ENCODE measurements around the gene GBF1. TPM values are rescaled to one million over a fixed set of nuclear protein-coding genes. Genes with fewer than 3 reads are reported as not detected.

The GBF1 gene
- total RNA-seq, 2 experiments from 2014 or later = 33.1 to 37.5 TPM

GRCh38 chr10:102405108-102405571 is 159.8 kb downstream of the GBF1 start:
- Mint-ChIP-seq H3K4me1 (peaks cover 23% of the 10 kb centered on the region), H3K4me3 (peak overlapping the region; percentile 28), H3K27me3 (peaks cover 9% of the 10 kb centered on the region), H3K27ac (no peak overlapping the region), H3K36me3 (ENCODE audit: low read depth) (peaks cover 17% of the 10 kb centered on the region), H3K9me3 (ENCODE audit: low read depth) (no peaks in the 10 kb centered on the region)
- intact Hi-C loops (cut with DNase I, micrococcal nuclease) = no loop called here
- no peak for ATAC-seq
- ChIA-PET CTCF (interaction anchor here (0.6 to 4.6 kb wide), 3 partner anchors 11 to 175 kb away, joined by 3 to 18 read pairs (median 8); partner anchors contain the start of gene NFKB2), POLR2A (interaction anchor here (0.6 to 0.7 kb wide), 2 partner anchors 12 to 31 kb away, joined by 3 to 4 read pairs; no protein-coding TSS in a partner anchor)
- DNase-seq = peak; percentile 31

- POLR2A ChIA-PET = interaction anchor here (0.6 to 0.7 kb wide), 2 partner anchors 12 to 31 kb away, joined by 3 to 4 read pairs; no protein-coding TSS in a partner anchor
- Mint-ChIP-seq H3K27ac (peak overlapping the region; percentile 24), H3K4me1 (peaks cover 19% of the 10 kb centered on the region), H3K27me3 (peaks cover 9% of the 10 kb centered on the region), H3K36me3 (ENCODE audit: low read depth) (peaks cover 12% of the 10 kb centered on the region), H3K4me3 (peak overlapping the region; percentile 28), H3K9me3 (ENCODE audit: low read depth) (no peaks in the 10 kb centered on the region)
- CTCF ChIA-PET = interaction anchor here (0.6 to 4.6 kb wide), 5 partner anchors 8 to 176 kb away, joined by 3 to 18 read pairs (median 8); partner anchors contain the start of gene NFKB2
- ATAC-seq (no peak), DNase-seq (peak; percentile 42)
- intact Hi-C loops (cut with DNase I, micrococcal nuclease) = no loop called here
Measured at GRCh38 chr10:102405632-102406031, 160.3 kb downstream of the GBF1 start.

- H3K27me3 Mint-ChIP-seq = peaks cover 14% of the 10 kb centered on the region
- peaks cover 27% of the 10 kb centered on the region for H3K4me1 Mint-ChIP-seq
- ATAC-seq (no peak), DNase-seq (no peak)
- no peak overlapping the region for H3K27ac Mint-ChIP-seq
- ChIA-PET POLR2A (interaction anchor here (1.1 to 1.7 kb wide), 2 partner anchors 10 to 14 kb away, joined by 3 to 6 read pairs; partner anchors contain the start of gene FBXL15), CTCF (interaction anchor here (0.9 to 3.1 kb wide), 5 partner anchors 9 to 237 kb away, joined by 3 to 16 read pairs (median 3); partner anchors contain the start of gene FBXL15)
- peaks cover 4% of the 10 kb centered on the region for H3K36me3 Mint-ChIP-seq (ENCODE audit: low read depth)
- no peak overlapping the region for H3K4me3 Mint-ChIP-seq
- intact Hi-C loops (cut with DNase I, micrococcal nuclease) = no loop called here
- H3K9me3 Mint-ChIP-seq (ENCODE audit: low read depth) = no peaks in the 10 kb centered on the region
Measured at GRCh38 chr10:102406815-102407214, 161.5 kb downstream of the GBF1 start.

DNA sequence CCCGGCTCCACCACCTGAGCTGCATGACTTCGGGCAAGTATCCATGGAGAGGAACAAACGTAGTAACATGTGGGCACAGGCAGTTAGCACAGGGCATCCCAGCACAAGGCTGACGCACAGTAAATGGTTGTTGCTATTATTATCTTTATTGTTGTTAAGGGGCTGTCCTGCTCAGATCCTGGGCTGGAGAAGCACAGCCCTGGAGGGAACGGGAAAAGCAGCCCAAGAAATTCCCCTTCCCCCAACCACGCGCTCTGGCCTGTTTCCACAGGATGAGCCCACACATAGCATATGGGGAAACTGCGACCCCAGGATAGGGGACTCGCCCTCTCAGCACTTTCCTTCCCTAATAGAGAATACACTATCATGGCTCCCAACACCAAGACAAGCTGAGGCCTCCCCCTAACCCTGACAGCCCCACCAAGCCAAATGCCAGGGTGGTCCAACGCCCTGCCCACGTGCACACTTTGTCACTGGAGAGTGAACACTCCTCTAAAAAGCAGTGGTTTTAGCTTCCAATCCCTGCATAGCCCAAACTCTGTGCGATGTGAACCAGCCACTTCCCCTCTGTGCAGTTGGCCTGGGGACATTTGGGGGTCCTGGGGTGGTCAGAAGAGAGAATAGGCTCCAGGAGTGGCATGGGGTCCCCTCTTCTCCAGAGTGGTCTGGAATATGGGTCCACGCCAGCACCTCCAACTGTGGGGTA is 162.2 kb downstream of the GBF1 start:
- H3K9me3 Mint-ChIP-seq (ENCODE audit: low read depth) = no peaks in the 10 kb centered on the region
- ChIA-PET POLR2A (interaction anchor here (0.6 to 1.7 kb wide), 3 partner anchors 10 to 40 kb away, joined by 3 to 6 read pairs (median 3); partner anchors contain the start of gene NFKB2), CTCF (interaction anchor here (1.1 to 3.1 kb wide), 3 partner anchors 10 to 45 kb away, joined by 3 to 16 read pairs (median 6); partner anchors contain the start of gene FBXL15)
- ATAC-seq (no peak), DNase-seq (no peak)
- intact Hi-C loops (cut with DNase I, micrococcal nuclease) = loop anchor here in 1 of 2 experiments (2.0 kb wide), 1 partner anchor 13 kb away; the partner anchor contains the start of gene NFKB2
- no peak overlapping the region for H3K27ac Mint-ChIP-seq
- peaks cover 27% of the 10 kb centered on the region for H3K4me1 Mint-ChIP-seq
- peaks cover 4% of the 10 kb centered on the region for H3K36me3 Mint-ChIP-seq (ENCODE audit: low read depth)
- peak overlapping the region; percentile 69 for H3K4me3 Mint-ChIP-seq
- H3K27me3 Mint-ChIP-seq = peaks cover 14% of the 10 kb centered on the region

GRCh38 chr10:102408131-102408727 is 162.9 kb downstream of the GBF1 start:
- H3K27me3 Mint-ChIP-seq = peaks cover 14% of the 10 kb centered on the region
- POLR2A ChIA-PET = interaction anchor here (1.2 to 1.7 kb wide), 2 partner anchors 11 to 13 kb away, joined by 3 to 6 read pairs; partner anchors contain the start of gene NFKB2
- ATAC-seq (no peak), DNase-seq (peak; percentile 51)
- intact Hi-C loops (cut with DNase I, micrococcal nuclease) = loop anchor here in 1 of 2 experiments (2.0 kb wide), 1 partner anchor 13 kb away; the partner anchor contains the start of gene NFKB2
- peak overlapping the region; percentile 69 for H3K4me3 Mint-ChIP-seq
- CTCF ChIA-PET = interaction anchor here (3.1 kb wide), 1 partner anchor 10 kb away, joined by 16 read pairs; no protein-coding TSS in a partner anchor
- peak overlapping the region; percentile 4 for H3K27ac Mint-ChIP-seq
- H3K36me3 Mint-ChIP-seq (ENCODE audit: low read depth) = peaks cover 4% of the 10 kb centered on the region
- H3K4me1 Mint-ChIP-seq = peaks cover 33% of the 10 kb centered on the region
- no peaks in the 10 kb centered on the region for H3K9me3 Mint-ChIP-seq (ENCODE audit: low read depth)

DNA sequence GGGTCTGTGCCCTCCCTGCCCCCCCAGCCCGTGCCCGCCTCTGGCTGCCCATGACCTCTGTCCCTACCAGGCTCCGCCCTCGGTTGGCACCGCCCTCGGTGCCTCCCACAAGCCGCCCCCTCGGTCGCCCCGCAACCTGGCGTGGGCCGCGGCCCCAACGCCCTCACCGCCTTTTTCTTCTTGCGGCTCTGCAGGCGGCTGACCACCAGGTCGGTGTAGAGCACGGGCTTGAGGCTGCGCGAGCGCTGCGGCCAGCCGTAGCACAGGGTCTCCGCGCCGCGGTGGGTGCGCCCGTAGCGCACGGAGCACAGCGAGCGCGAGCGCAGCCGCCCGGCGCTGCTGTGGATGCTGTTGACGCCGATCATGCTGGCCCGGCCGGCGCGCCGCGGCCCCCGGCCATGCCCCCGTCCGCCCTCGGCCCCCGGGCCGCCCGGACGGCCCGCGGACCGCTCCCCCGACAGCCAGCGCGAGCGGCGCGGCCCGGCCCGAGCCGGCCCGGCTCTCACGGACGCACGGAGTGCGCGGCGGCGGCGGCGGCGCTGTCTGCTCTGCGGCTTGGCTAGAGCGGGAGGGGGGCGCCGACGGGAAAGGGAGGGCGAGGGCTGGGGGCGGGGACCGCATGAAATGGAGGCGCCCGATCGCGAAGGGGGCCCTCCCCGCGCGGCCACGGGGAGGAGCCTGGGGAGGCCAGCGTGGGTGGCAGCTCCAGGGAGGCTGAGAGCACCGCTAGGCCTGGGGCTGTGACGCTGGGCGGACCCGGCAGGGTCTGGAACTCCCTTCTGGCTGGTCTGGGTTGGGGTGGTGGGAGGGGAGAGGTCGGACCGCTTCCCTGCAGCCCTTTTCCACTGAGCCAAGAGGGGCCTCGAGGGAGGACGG is 163.6 kb downstream of the GBF1 start:
- Mint-ChIP-seq H3K36me3 (ENCODE audit: low read depth) (no peaks in the 10 kb centered on the region), H3K4me3 (peak overlapping the region; percentile 71), H3K27me3 (peaks cover 14% of the 10 kb centered on the region), H3K27ac (peak overlapping the region; percentile 73), H3K9me3 (ENCODE audit: low read depth) (no peaks in the 10 kb centered on the region), H3K4me1 (peaks cover 35% of the 10 kb centered on the region)
- peak; percentile 69 for ATAC-seq
- intact Hi-C loops (cut with DNase I, micrococcal nuclease) = loop anchor here (1.0 to 2.0 kb wide), 7 partner anchors 10 to 93 kb away; partner anchors contain the start of genes ACTR1A (in 1 of the 2), FBXL15 (in 1 of the 2) and NFKB2 (in 1 of the 2)
- ChIA-PET CTCF (interaction anchor here (0.9 to 3.1 kb wide), 7 partner anchors 11 to 239 kb away, joined by 4 to 31 read pairs (median 7); partner anchors contain the start of gene FBXL15), POLR2A (interaction anchor here (0.5 to 2.0 kb wide), 5 partner anchors 12 to 991 kb away, joined by 3 to 11 read pairs (median 4); partner anchors contain the start of genes FBXL15 and NFKB2)
- peak; percentile 91 for DNase-seq

- Mint-ChIP-seq H3K9me3 (ENCODE audit: low read depth) (no peaks in the 10 kb centered on the region), H3K27me3 (peaks cover 14% of the 10 kb centered on the region), H3K36me3 (ENCODE audit: low read depth) (no peaks in the 10 kb centered on the region), H3K4me1 (peaks cover 35% of the 10 kb centered on the region), H3K4me3 (peak overlapping the region; percentile 71), H3K27ac (peak overlapping the region; percentile 73)
- ChIA-PET CTCF (interaction anchor here (0.9 to 3.1 kb wide), 9 partner anchors 11 to 240 kb away, joined by 4 to 31 read pairs (median 5); partner anchors contain the start of gene FBXL15), POLR2A (interaction anchor here (0.5 to 2.0 kb wide), 5 partner anchors 11 to 992 kb away, joined by 3 to 11 read pairs (median 4); partner anchors contain the start of genes FBXL15 and NFKB2)
- intact Hi-C loops (cut with DNase I, micrococcal nuclease) = loop anchor here (1.0 to 2.0 kb wide), 7 partner anchors 10 to 92 kb away; partner anchors contain the start of genes ACTR1A (in 1 of the 2), FBXL15 (in 1 of the 2) and NFKB2 (in 1 of the 2)
- ATAC-seq = no peak
- peak; percentile 35 for DNase-seq
Measured at GRCh38 chr10:102409604-102410428, 164.5 kb downstream of the GBF1 start.

DNA sequence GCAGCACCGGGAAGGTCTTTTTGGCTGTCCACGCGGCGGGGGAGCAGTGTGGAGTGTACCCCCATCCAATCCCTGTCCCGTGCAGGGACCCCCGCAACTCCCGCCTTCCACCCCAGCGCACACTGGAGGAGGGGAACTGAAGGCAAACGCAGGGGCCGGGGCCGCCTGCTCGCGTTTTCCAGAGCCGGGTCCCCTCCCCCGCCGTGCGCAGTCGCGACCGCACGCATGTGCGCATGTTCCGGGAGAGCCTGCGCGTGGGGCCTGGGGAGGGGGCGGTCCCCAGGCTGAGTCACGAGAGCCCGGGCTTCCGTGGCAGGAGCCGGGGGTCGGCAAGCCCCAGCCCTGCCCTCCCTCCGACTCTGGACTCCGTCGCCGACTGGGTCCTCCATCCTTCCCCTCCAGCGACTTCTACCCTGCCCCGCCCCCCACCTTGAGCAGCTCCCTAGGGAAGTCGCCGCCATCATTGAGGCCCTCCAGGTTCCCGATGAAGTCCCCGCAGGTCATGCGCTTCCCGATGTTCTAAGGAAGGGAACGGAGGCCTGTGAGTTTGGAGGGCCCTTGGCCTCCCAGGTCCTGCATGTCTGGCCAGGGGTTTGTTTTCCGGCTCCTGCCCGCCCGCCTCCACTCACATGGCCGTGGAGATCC is 165.2 kb downstream of the GBF1 start:
- Mint-ChIP-seq H3K27me3 (peaks cover 14% of the 10 kb centered on the region), H3K4me1 (peaks cover 35% of the 10 kb centered on the region), H3K27ac (peak overlapping the region; percentile 73), H3K36me3 (ENCODE audit: low read depth) (no peaks in the 10 kb centered on the region), H3K9me3 (ENCODE audit: low read depth) (no peaks in the 10 kb centered on the region), H3K4me3 (peak overlapping the region; percentile 71)
- ATAC-seq (peak; percentile 34), DNase-seq (peak; percentile 86)
- ChIA-PET CTCF (interaction anchor here (1.4 to 3.1 kb wide), 8 partner anchors 11 to 241 kb away, joined by 4 to 31 read pairs (median 6); partner anchors contain the start of gene FBXL15), POLR2A (interaction anchor here (1.7 to 2.0 kb wide), 2 partner anchors 10 to 17 kb away, joined by 9 to 11 read pairs; partner anchors contain the start of gene FBXL15)
- intact Hi-C loops (cut with DNase I, micrococcal nuclease) = no loop called here
